Activated CD8-positive, alpha-beta T cell treated with anti-CD3 and anti-CD28 coated beads for 36 hours (primary cell): ENCODE results near the gene STRAP. TPM values are rescaled to one million over a fixed set of nuclear protein-coding genes. Genes with fewer than 3 reads are reported as not detected.
A peak's percentile ranks its signal among the peaks of the same experiment; 100 is the strongest.

Experiments used
- ATAC-seq: fragments of 200-7000 bp; cut with Tn5 transposase; one replicate; pipeline ENCODE4 v1.10.0; 2021; ENCODE audit warnings: mild to moderate bottlenecking, moderate library complexity
- CTCF ChIA-PET: fragments of 350-600 bp; sonication (Branson Sonifier 250); formaldehyde crosslinking; loops from one replicate; lab custom pipeline; 2021; ENCODE audit warnings: antibody characterized with exemption; lab: Charles Lee
- POLR2A ChIA-PET: fragments of 350-600 bp; sonication (Branson Sonifier 250); formaldehyde crosslinking; loops from one replicate; lab custom pipeline; 2021; ENCODE audit warnings: antibody characterized with exemption; lab: Charles Lee
- DNase-seq: peaks from one replicate; pipeline ENCODE4 v3.0.0-alpha.2; 2020
- H3K27ac Mint-ChIP-seq: one replicate; pipeline ENCODE4 v1.8.0; 2021; ENCODE audit warnings: mild to moderate bottlenecking, mixed read lengths
- H3K27me3 Mint-ChIP-seq: one replicate; pipeline ENCODE4 v1.8.0; 2021; ENCODE audit warnings: mixed read lengths
- H3K36me3 Mint-ChIP-seq: one replicate; pipeline ENCODE4 v1.8.0; 2021; ENCODE audit warnings: low read depth, mixed read lengths
- H3K4me1 Mint-ChIP-seq: one replicate; pipeline ENCODE4 v1.8.0; 2021; ENCODE audit warnings: low read depth, mixed read lengths
- H3K4me3 Mint-ChIP-seq: one replicate; pipeline ENCODE4 v1.8.0; 2021; ENCODE audit warnings: mild to moderate bottlenecking, moderate library complexity, mixed read lengths
- H3K9me3 Mint-ChIP-seq: one replicate; pipeline ENCODE4 v1.8.0; 2021; ENCODE audit warnings: mixed read lengths
- intact Hi-C: fragments of 100-400 bp; cut with micrococcal nuclease; formaldehyde crosslinking; loops from one replicate; pipeline ENCODE4 v1.10.0; 2022
- total RNA-seq, 2 experiments: library from RNA; stranded (reverse); gene quantifications; one replicate each; pipeline ENCODE4 v1.2.3, GENCODE V29; 2021
- TF ChIP-seq, protein P1 (sequence below): fragments of 200-600 bp; IDR thresholded peaks from one replicate; pipeline ENCODE4 v1.8.0; 2022; ENCODE audit warnings: antibody characterized with exemption, mild to moderate bottlenecking

Gene STRAP
- total RNA-seq, 2 experiments from 2014 or later, result 138 to 140 TPM

DNA sequence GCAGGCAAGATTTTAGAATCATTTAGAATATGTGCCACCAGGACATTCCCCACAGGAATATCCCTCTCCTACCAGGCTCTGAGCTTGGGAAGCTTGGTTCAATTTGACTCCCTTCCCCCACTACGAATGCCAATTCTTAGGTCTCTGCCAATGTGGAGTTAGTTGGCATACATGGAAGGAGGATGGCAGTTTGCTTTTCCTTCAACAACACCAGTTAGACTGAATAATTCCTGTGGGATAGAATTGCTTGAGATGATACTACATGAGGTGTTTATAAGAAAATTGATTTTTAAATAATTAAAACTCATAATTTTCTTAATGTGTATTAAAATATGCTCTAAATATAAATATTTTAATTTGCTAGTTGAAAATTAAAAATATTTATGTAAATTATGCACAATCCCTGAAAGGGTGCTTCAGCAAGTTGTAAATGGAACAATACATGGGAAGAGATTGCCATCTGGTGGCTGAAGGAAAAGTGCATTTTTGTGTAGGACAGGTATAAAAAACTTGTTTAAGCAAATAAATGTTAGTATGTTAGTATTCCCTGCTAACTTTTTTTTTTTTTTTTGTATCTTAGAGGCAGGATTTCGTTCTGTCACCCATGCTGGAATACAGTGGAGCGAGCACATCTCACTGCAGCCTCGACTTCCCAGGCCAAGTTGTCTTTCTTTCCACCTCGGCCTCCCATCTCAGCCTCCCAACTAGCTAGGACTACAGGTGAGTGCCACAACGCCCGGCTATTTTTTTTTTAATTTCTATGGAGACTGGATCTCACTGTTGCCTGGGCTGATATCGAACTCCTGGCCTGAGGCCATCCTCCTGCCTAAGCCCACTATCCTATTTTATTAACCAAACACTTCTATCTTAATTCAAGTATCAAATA is 25.8 kb upstream of the STRAP start:
- H3K36me3 Mint-ChIP-seq, result no peaks in the 10 kb centered on the region
- peaks cover 18% of the 10 kb centered on the region for H3K27me3 Mint-ChIP-seq
- ChIA-PET POLR2A (interaction anchor here (0.9 kb wide), 1 partner anchor 67 kb away, joined by 3 read pairs; the partner anchor contains the start of gene EPS8), CTCF (interaction anchor here (0.6 to 6.1 kb wide), 14 partner anchors 8 to 333 kb away, joined by 3 to 93 read pairs (median 4); partner anchors contain the start of gene EPS8)
- DNase-seq (peak; percentile 61), ATAC-seq (peak; percentile 45)
- H3K4me1 Mint-ChIP-seq, result no peaks in the 10 kb centered on the region
- H3K9me3 Mint-ChIP-seq, result no peaks in the 10 kb centered on the region
- H3K4me3 Mint-ChIP-seq, result no peak overlapping the region
- intact Hi-C loops, result loop anchor here (1.0 to 5.0 kb wide), 2 partner anchors 266 to 324 kb away; no protein-coding TSS in a partner anchor
- no peak overlapping the region for H3K27ac Mint-ChIP-seq
- TF ChIP-seq, protein P1, sequence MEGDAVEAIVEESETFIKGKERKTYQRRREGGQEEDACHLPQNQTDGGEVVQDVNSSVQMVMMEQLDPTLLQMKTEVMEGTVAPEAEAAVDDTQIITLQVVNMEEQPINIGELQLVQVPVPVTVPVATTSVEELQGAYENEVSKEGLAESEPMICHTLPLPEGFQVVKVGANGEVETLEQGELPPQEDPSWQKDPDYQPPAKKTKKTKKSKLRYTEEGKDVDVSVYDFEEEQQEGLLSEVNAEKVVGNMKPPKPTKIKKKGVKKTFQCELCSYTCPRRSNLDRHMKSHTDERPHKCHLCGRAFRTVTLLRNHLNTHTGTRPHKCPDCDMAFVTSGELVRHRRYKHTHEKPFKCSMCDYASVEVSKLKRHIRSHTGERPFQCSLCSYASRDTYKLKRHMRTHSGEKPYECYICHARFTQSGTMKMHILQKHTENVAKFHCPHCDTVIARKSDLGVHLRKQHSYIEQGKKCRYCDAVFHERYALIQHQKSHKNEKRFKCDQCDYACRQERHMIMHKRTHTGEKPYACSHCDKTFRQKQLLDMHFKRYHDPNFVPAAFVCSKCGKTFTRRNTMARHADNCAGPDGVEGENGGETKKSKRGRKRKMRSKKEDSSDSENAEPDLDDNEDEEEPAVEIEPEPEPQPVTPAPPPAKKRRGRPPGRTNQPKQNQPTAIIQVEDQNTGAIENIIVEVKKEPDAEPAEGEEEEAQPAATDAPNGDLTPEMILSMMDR, result peak; percentile 78

DNA sequence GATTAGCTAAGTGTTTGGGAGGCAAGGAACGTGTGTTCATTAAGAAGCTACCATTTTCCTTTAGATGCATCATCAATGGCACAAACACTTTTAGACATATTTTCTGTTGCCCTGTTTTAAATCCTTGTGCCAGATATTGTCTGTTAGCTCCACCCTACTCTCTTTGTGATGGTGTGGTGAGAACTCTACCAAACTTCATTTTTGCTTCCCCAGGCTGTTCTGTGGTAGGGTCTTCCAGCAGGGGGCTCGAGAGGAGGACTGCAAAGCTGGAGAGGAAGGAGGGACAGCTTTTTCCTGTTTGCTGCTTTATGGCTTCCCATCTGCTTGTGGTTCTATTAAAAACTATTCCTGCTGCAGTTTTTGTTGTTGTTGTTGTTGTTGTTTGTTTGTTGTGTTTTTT is 23.8 kb upstream of the STRAP start:
- no peak overlapping the region for H3K4me3 Mint-ChIP-seq
- ATAC-seq, result no peak
- intact Hi-C loops, result loop anchor here (5.0 kb wide), 1 partner anchor 326 kb away; no protein-coding TSS in a partner anchor
- no peak overlapping the region for H3K27ac Mint-ChIP-seq
- TF ChIP-seq, protein P1, result no peak
- H3K4me1 Mint-ChIP-seq, result no peaks in the 10 kb centered on the region
- peaks cover 27% of the 10 kb centered on the region for H3K27me3 Mint-ChIP-seq
- CTCF ChIA-PET, result interaction anchor here (0.8 to 6.1 kb wide), 8 partner anchors 11 to 325 kb away, joined by 3 to 93 read pairs (median 10); no protein-coding TSS in a partner anchor
- no peaks in the 10 kb centered on the region for H3K36me3 Mint-ChIP-seq
- no peaks in the 10 kb centered on the region for H3K9me3 Mint-ChIP-seq
- POLR2A ChIA-PET, result interaction anchor here (0.8 to 1.0 kb wide), 2 partner anchors 24 to 1526 kb away, joined by 4 read pairs; partner anchors contain the start of gene STRAP
- DNase-seq, result no peak

DNA sequence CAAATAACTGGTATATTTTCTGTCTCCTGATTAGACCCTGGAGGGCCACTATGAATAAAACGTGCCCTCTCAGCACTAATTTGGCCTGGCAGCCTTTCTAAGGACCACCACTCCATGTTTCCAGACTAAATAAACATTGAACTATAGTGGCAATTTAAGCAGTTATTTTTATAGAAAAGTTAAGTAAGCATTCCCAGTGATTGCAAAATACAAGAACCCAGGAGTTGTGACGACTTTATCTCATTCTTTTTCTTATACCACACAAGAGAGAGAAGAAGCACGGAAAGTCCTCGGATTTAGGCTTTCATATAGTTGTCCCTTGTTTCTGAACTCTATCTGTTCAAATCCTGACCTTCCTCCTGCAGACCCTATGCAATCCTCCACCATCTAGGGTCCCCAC is 23.1 kb upstream of the STRAP start:
- no peak for ATAC-seq
- Mint-ChIP-seq H3K4me1 (peaks cover 3% of the 10 kb centered on the region), H3K4me3 (no peak overlapping the region), H3K27me3 (peaks cover 32% of the 10 kb centered on the region), H3K9me3 (no peaks in the 10 kb centered on the region), H3K36me3 (no peaks in the 10 kb centered on the region), H3K27ac (no peak overlapping the region)
- intact Hi-C loops, result loop anchor here (5.0 kb wide), 1 partner anchor 327 kb away; no protein-coding TSS in a partner anchor
- TF ChIP-seq, protein P1, result no peak
- ChIA-PET CTCF (interaction anchor here (1.9 to 6.1 kb wide), 4 partner anchors 86 to 326 kb away, joined by 5 to 93 read pairs (median 36); no protein-coding TSS in a partner anchor), POLR2A (no interaction called here)
- no peak for DNase-seq

DNA sequence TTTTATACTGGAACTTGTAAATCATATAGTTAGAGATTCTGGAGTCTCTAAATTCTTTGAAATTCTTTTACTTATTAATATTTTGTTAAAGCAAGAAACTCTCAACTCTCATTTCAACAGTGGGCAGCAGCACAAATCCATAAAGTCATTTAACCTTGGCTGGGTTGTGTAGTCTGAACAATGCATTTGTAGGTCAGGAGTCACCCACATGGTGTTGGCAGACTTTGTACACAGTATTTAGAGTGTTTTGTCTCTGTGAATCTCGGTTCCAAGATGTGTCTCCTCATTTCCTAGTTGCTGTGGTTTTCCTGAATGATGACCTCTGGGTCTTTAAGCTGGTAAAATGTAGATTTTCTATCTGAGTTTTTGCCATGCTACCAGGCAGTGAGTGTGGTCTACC is 20.8 kb upstream of the STRAP start:
- Mint-ChIP-seq H3K27me3 (peaks cover 32% of the 10 kb centered on the region), H3K27ac (no peak overlapping the region), H3K4me3 (no peak overlapping the region), H3K36me3 (no peaks in the 10 kb centered on the region), H3K9me3 (no peaks in the 10 kb centered on the region), H3K4me1 (peaks cover 4% of the 10 kb centered on the region)
- TF ChIP-seq, protein P1, result no peak
- DNase-seq (no peak), ATAC-seq (no peak)
- intact Hi-C loops, result no loop called here
- CTCF ChIA-PET, result no interaction called here
- POLR2A ChIA-PET, result no interaction called here
